CD14-positive monocyte (primary cell): ENCODE results near the gene BSG. TPM values are rescaled to one million over a fixed set of nuclear protein-coding genes. Genes with fewer than 3 reads are reported as not detected.

Source experiments
- DNase-seq, 3 donors: peaks; one replicate each; pipeline ENCODE4 v3.0.0-alpha.2; 2011 to 2022
- H2AFZ ChIP-seq: 2 replicates; pipeline ENCODE4 v1.6.0; 2012; ENCODE audit warnings: mild to moderate bottlenecking, low read depth, low read length, inconsistent platforms; ENCODE audit not compliant: insufficient read depth, poor library complexity, severe bottlenecking
- H3K27ac ChIP-seq, 2 donors: 1 replicate in 1 of 2; 2 replicates in 1 of 2; pipeline ENCODE4 v1.5.1; 2012 to 2013; ENCODE audit warnings: low read length in 2 of 2, control low read depth in 1 of 2, inconsistent platforms in 1 of 2, low read depth in 1 of 2, mild to moderate bottlenecking in 1 of 2
- H3K27me3 ChIP-seq, 2 donors: one replicate each; pipeline versions ENCODE4 v1.6.0 to v1.6.1; 2011 to 2013; ENCODE audit warnings: low read length in 2 of 2; ENCODE audit not compliant: control insufficient read depth in 2 of 2, insufficient read depth in 2 of 2
- H3K36me3 ChIP-seq, 2 donors: replicated peaks in 1 of 2; 1 replicate in 1 of 2; 2 replicates in 1 of 2; pipeline versions ENCODE4 v1.5.1 to v1.6.1; 2012 to 2013; ENCODE audit warnings: low read length in 2 of 2, control low read depth in 1 of 2, inconsistent platforms in 1 of 2, mild to moderate bottlenecking in 1 of 2; ENCODE audit not compliant: insufficient read depth in 2 of 2, control insufficient read depth in 1 of 2
- H3K4me1 ChIP-seq, 2 donors: 1 replicate in 1 of 2; 2 replicates in 1 of 2; pipeline versions ENCODE4 v1.5.1 to v1.6.1; 2012 to 2013; ENCODE audit warnings: low read length in 2 of 2, control low read depth in 1 of 2, inconsistent platforms in 1 of 2, mild to moderate bottlenecking in 1 of 2, moderate library complexity in 1 of 2; ENCODE audit not compliant: insufficient read depth in 2 of 2, control insufficient read depth in 1 of 2
- H3K4me2 ChIP-seq: replicated peaks from 2 replicates; pipeline ENCODE3; 2012; ENCODE audit warnings: low read length, moderate library complexity, mild to moderate bottlenecking; ENCODE audit not compliant: poor library complexity, severe bottlenecking; ENCODE audit errors: extremely low read depth
- H3K4me3 ChIP-seq, 3 experiments: fragments of 200-600 bp in 1 of 3; sonication (generic) in 1 of 3; replicated peaks in 1 of 3; 1 replicate in 2 of 3; 2 replicates in 1 of 3; pipeline ENCODE4 v1.5.1; 2011 to 2013; ENCODE audit warnings: low read length in 3 of 3, mild to moderate bottlenecking in 3 of 3, control low read depth in 2 of 3, low read depth in 2 of 3, inconsistent platforms in 1 of 3, moderate library complexity in 1 of 3
- H3K79me2 ChIP-seq: 2 replicates; pipeline ENCODE4 v1.6.0; 2012; ENCODE audit warnings: mild to moderate bottlenecking, control low read depth, inconsistent platforms, low read length, moderate library complexity; ENCODE audit not compliant: insufficient read depth
- H3K9ac ChIP-seq: 2 replicates; pipeline ENCODE4 v1.6.0; 2017; ENCODE audit warnings: low read length, mild to moderate bottlenecking; ENCODE audit not compliant: insufficient read depth, poor library complexity, severe bottlenecking
- H3K9me3 ChIP-seq, 2 donors: replicated peaks in 1 of 2; 1 replicate in 1 of 2; 2 replicates in 1 of 2; pipeline versions ENCODE4 v1.5.1 to v1.6.1; 2012 to 2013; ENCODE audit warnings: low read length in 2 of 2, control low read depth in 1 of 2; ENCODE audit not compliant: control insufficient read depth in 1 of 2, insufficient read depth in 1 of 2
- H4K20me1 ChIP-seq: 2 replicates; pipeline ENCODE4 v1.6.0; 2012; ENCODE audit warnings: mild to moderate bottlenecking, low read length, control low read depth, moderate library complexity; ENCODE audit not compliant: insufficient read depth
- H3K27ac Mint-ChIP-seq, 7 donors: one replicate each; pipeline ENCODE4 v1.8.0; 2020; ENCODE audit warnings: mild to moderate bottlenecking in 7 of 7, mixed read lengths in 7 of 7, moderate library complexity in 6 of 7, inconsistent platforms in 2 of 7
- H3K27me3 Mint-ChIP-seq, 3 donors: one replicate each; pipeline ENCODE4 v1.8.0; 2021 to 2022; ENCODE audit warnings: low read depth in 3 of 3, mild to moderate bottlenecking in 3 of 3, mixed read lengths in 3 of 3, moderate library complexity in 3 of 3, inconsistent platforms in 1 of 3
- H3K36me3 Mint-ChIP-seq, 2 donors: one replicate each; pipeline ENCODE4 v1.8.0; 2020; ENCODE audit warnings: mixed read lengths in 2 of 2, inconsistent platforms in 1 of 2, mild to moderate bottlenecking in 1 of 2
- H3K4me1 Mint-ChIP-seq: one replicate; pipeline ENCODE4 v1.8.0; 2020; ENCODE audit warnings: mild to moderate bottlenecking, mixed read lengths
- H3K4me3 Mint-ChIP-seq, 2 donors: one replicate each; pipeline ENCODE4 v1.8.0; 2020; ENCODE audit warnings: mild to moderate bottlenecking in 2 of 2, mixed read lengths in 2 of 2, moderate library complexity in 1 of 2
- H3K9me3 Mint-ChIP-seq, 7 donors: one replicate each; pipeline ENCODE4 v1.8.0; 2020 to 2022; ENCODE audit warnings: mixed read lengths in 7 of 7, mild to moderate bottlenecking in 6 of 7, moderate library complexity in 6 of 7, inconsistent platforms in 2 of 7
- CTCF ChIP-seq: fragments of 200-600 bp; IDR thresholded peaks from one replicate; pipeline ENCODE4 v1.8.0; 2022; ENCODE audit warnings: antibody characterized with exemption, mild to moderate bottlenecking
- WGBS: methylation state at CpG from one replicate; pipeline ENCODE4 v1.1.5; 2013; ENCODE audit warnings: missing lambda C conversion rate; ENCODE audit not compliant: insufficient coverage; 5-methylcytosine and 5-hydroxymethylcytosine counted together
- intact Hi-C, 2 donors: fragments of 100-400 bp; cut with micrococcal nuclease; formaldehyde crosslinking; loops; one replicate each; pipeline versions ENCODE4 v1.15.0 to v1.15.1; 2023
- polyA plus RNA-seq, 3 donors: library from polyadenylated mRNA; depleted of rRNA in 1 of 3; unstranded in 2 of 3; stranded (reverse) in 1 of 3; fragments of 300-500 nt in 2 of 3; fragments of >200 nt in 1 of 3; fragmentation: Illumina TruSeq in 2 of 3; gene quantifications; 1 replicate in 2 of 3; 2 replicates in 1 of 3; pipeline ENCODE4 v1.2.3, GENCODE V29; 2012 to 2021

The BSG gene
- polyA plus RNA-seq, 3 donors, result 190 to 431 (median 364) TPM

GRCh38 chr19:558770-559439, 13.5 kb upstream of the BSG start:
- H3K27ac ChIP-seq, result no peak overlapping the region
- 79% methylated on average over 17 of the region's 21 CpGs for WGBS

GRCh38 chr19:560121-560520, 12.3 kb upstream of the BSG start:
- DNase-seq, result no peak
- Histone ChIP-seq H3K27me3 (no peaks in the 10 kb centered on the region), H3K4me3 (no peak overlapping the region), H3K9me3 (no peaks in the 10 kb centered on the region), H4K20me1 (no peaks in the 10 kb centered on the region), H3K4me1 (peaks cover 26 to 35% of the 10 kb centered on the region in 2 donors), H2AFZ (no peak overlapping the region), H3K79me2 (no peaks in the 10 kb centered on the region), H3K4me2 (no peak overlapping the region), H3K9ac (no peak overlapping the region), H3K36me3 (peaks cover 0 to 6% of the 10 kb centered on the region in 2 donors), H3K27ac (no peak overlapping the region)
- Mint-ChIP-seq H3K27ac (peak overlapping the region in 4 of 7 donors; percentile 26 to 90 (median 67)), H3K36me3 (peaks cover 12 to 20% of the 10 kb centered on the region in 2 donors), H3K27me3 (peaks cover 0 to 3% (median 0%) of the 10 kb centered on the region in 3 donors), H3K9me3 (peaks cover 0 to 12% (median 3%) of the 10 kb centered on the region in 7 donors), H3K4me3 (peak overlapping the region in 1 of 2 donors; percentile 37), H3K4me1 (peaks cover 32% of the 10 kb centered on the region)
- TF ChIP-seq CTCF, result no peak
- intact Hi-C loops, result no loop called here
- WGBS, result 26% methylated on average over 5 of the region's 12 CpGs

More at GRCh38 chr19:558770-559439, 13.5 kb upstream of the BSG start:
- TF ChIP-seq CTCF, result no peak
- H3K4me3 ChIP-seq, result no peak overlapping the region
- no peak for DNase-seq
- no peaks in the 10 kb centered on the region for H3K9me3 ChIP-seq
- H3K4me1 ChIP-seq, result peaks cover 26 to 40% of the 10 kb centered on the region in 2 donors
- no peak overlapping the region for H3K9ac ChIP-seq
- intact Hi-C loops, result no loop called here
- H3K79me2 ChIP-seq, result no peaks in the 10 kb centered on the region
- no peaks in the 10 kb centered on the region for H4K20me1 ChIP-seq
- H3K4me3 Mint-ChIP-seq, result no peak overlapping the region
- peaks cover 38% of the 10 kb centered on the region for H3K4me1 Mint-ChIP-seq
- peaks cover 0 to 6% of the 10 kb centered on the region in 2 donors for H3K36me3 ChIP-seq
- peaks cover 0 to 3% (median 2%) of the 10 kb centered on the region in 3 donors for H3K27me3 Mint-ChIP-seq
- H2AFZ ChIP-seq, result no peak overlapping the region
- no peaks in the 10 kb centered on the region for H3K27me3 ChIP-seq
- no peak overlapping the region for H3K4me2 ChIP-seq
- no peak overlapping the region for H3K27ac Mint-ChIP-seq
- peaks cover 0 to 12% (median 3%) of the 10 kb centered on the region in 7 donors for H3K9me3 Mint-ChIP-seq
- H3K36me3 Mint-ChIP-seq, result peaks cover 12 to 20% of the 10 kb centered on the region in 2 donors
